C4-2B (cell line): ENCODE results near the gene DOCK11.

Source experiments
- H3K27ac ChIP-seq: fragments of 450-650 bp; 2 replicates; pipeline ENCODE4 v1.5.1; 2017
- CTCF ChIP-seq: fragments of 450-650 bp; conservative IDR thresholded peaks from 2 replicates; pipeline ENCODE4 v1.5.1; 2017; ENCODE audit warnings: mild to moderate bottlenecking
- ZFX ChIP-seq: fragments of 450-650 bp; IDR thresholded peaks from 2 replicates; pipeline ENCODE4 v1.6.1; 2017

Gene DOCK11

GRCh38 chrX:118513120-118513898, 17.7 kb downstream of the DOCK11 start:
- no peak for TF ChIP-seq ZFX
- TF ChIP-seq CTCF = no peak

GRCh38 chrX:118519411-118520215, 24.0 kb downstream of the DOCK11 start:
- TF ChIP-seq ZFX = no peak
- TF ChIP-seq CTCF = no peak
- H3K27ac ChIP-seq = no peak overlapping the region

More at GRCh38 chrX:118513120-118513898, 17.7 kb downstream of the DOCK11 start:
- no peak overlapping the region for H3K27ac ChIP-seq

- TF ChIP-seq ZFX (no peak), CTCF (no peak)
- H3K27ac ChIP-seq = no peak overlapping the region
These were observed 24.9 kb downstream of the DOCK11 start for GRCh38 chrX:118520216-118521206.

GRCh38 chrX:118521435-118521834, 25.8 kb downstream of the DOCK11 start:
- TF ChIP-seq ZFX (no peak), CTCF (no peak)
- no peak overlapping the region for H3K27ac ChIP-seq

- H3K27ac ChIP-seq = no peak overlapping the region
- TF ChIP-seq ZFX (no peak), CTCF (no peak)
These were observed 26.8 kb downstream of the DOCK11 start for GRCh38 chrX:118522230-118522926.

GRCh38 chrX:118523920-118524319, 28.3 kb downstream of the DOCK11 start:
- no peak for TF ChIP-seq ZFX
- no peak overlapping the region for H3K27ac ChIP-seq

GRCh38 chrX:118524344-118524743, 28.7 kb downstream of the DOCK11 start:
- TF ChIP-seq CTCF (no peak), ZFX (no peak)
- no peak overlapping the region for H3K27ac ChIP-seq
